HepG2 (cell line): ENCODE results near the gene ST6GALNAC2. TPM values are rescaled to one million over a fixed set of nuclear protein-coding genes. Genes with fewer than 3 reads are reported as not detected.
A peak's percentile ranks its signal among the peaks of the same experiment; 100 is the strongest.

Experiments
- CREB1 ChIP-seq, 2 experiments: fragments of 450-650 bp in 1 of 2; IDR thresholded peaks; 2 replicates each; pipeline ENCODE4 v1.6.1; 2016 to 2017; ENCODE audit warnings: control low read depth in 1 of 2, mild to moderate bottlenecking in 1 of 2, missing compliant biosample characterization in 1 of 2, missing genetic modification characterization in 1 of 2
- MZF1 ChIP-seq: sonication (generic); formaldehyde crosslinking; IDR thresholded peaks from 2 replicates; pipeline ENCODE4 v1.8.1; 2023; ENCODE audit warnings: mild to moderate bottlenecking, missing genetic modification reagents, borderline replicate concordance
- NCOA2 ChIP-seq: sonication (generic); formaldehyde crosslinking; IDR thresholded peaks from 2 replicates; pipeline ENCODE4 v1.8.0; 2022; ENCODE audit warnings: inconsistent platforms
- TCF12 ChIP-seq, 2 experiments: fragments of 450-650 bp in 1 of 2; sonication (generic) in 1 of 2; formaldehyde crosslinking in 1 of 2; IDR thresholded peaks; 2 replicates each; pipeline versions ENCODE4 v1.6.1 to v1.8.0; 2017 to 2022; ENCODE audit warnings: antibody characterized with exemption in 1 of 2, mild to moderate bottlenecking in 1 of 2, missing genetic modification reagents in 1 of 2, moderate library complexity in 1 of 2
- TFE3 ChIP-seq: IDR thresholded peaks from 2 replicates; pipeline ENCODE4 v1.6.1; 2016
- ZBTB37 ChIP-seq: sonication (generic); formaldehyde crosslinking; IDR thresholded peaks from 2 replicates; pipeline ENCODE4 v1.4.0; 2020; ENCODE audit warnings: mild to moderate bottlenecking, missing genetic modification reagents
- ZFP37 ChIP-seq: sonication (generic); formaldehyde crosslinking; IDR thresholded peaks from 2 replicates; pipeline ENCODE4 v1.4.0; 2020; ENCODE audit warnings: missing genetic modification reagents, borderline replicate concordance
- ZGPAT ChIP-seq: IDR thresholded peaks from 2 replicates; pipeline ENCODE4 v1.6.1; 2016; ENCODE audit warnings: mild to moderate bottlenecking
- ZNF331 ChIP-seq: sonication (generic); formaldehyde crosslinking; IDR thresholded peaks from 2 replicates; pipeline ENCODE4 v1.4.0; 2020; ENCODE audit warnings: missing genetic modification reagents
- ZNF407 ChIP-seq: sonication (generic); formaldehyde crosslinking; IDR thresholded peaks from one replicate; pipeline ENCODE4 v1.5.1; 2020; ENCODE audit warnings: mild to moderate bottlenecking, missing genetic modification reagents; ENCODE audit errors: not compliant biosample characterization
- ZNF446 ChIP-seq: sonication (generic); formaldehyde crosslinking; IDR thresholded peaks from 2 replicates; pipeline ENCODE4 v1.5.0; 2020; ENCODE audit warnings: mild to moderate bottlenecking, missing genetic modification reagents
- ZNF580 ChIP-seq: IDR thresholded peaks from 2 replicates; pipeline ENCODE4 v1.6.1; 2016; ENCODE audit warnings: low read depth, borderline replicate concordance
- ZNF674 ChIP-seq: sonication (generic); formaldehyde crosslinking; IDR thresholded peaks from 2 replicates; pipeline ENCODE4 v1.5.0; 2020; ENCODE audit warnings: low read depth, mild to moderate bottlenecking, missing genetic modification reagents
- ZNF777 ChIP-seq: sonication (generic); formaldehyde crosslinking; IDR thresholded peaks from 2 replicates; pipeline ENCODE4 v1.4.0; 2020; ENCODE audit warnings: missing genetic modification reagents
- polyA plus RNA-seq, 8 experiments: library from polyadenylated mRNA; depleted of rRNA in 3 of 8; stranded (reverse) in 7 of 8; unstranded in 1 of 8; fragments of >200 nt; fragmentation: Illumina TruSeq in 4 of 8; extraction: Trizol in 4 of 8; gene quantifications; 2 replicates each; pipeline versions ENCODE4 v1.2.1 to v1.2.3, GENCODE V29; 2011 to 2016; ENCODE audit warnings: low read depth in 4 of 8, missing spikeins in 1 of 8, mixed read lengths in 1 of 8; ENCODE audit not compliant: insufficient read depth in 1 of 8
- total RNA-seq, 5 experiments: library from RNA; depleted of rRNA; stranded (reverse); fragments of >200 nt; fragmentation: Illumina TruSeq; extraction: Trizol; gene quantifications; 2 replicates each; pipeline ENCODE4 v1.2.3, GENCODE V29; 2016; ENCODE audit warnings: low read depth in 1 of 5

ST6GALNAC2 gene
- total and polyA plus RNA-seq, 2 of the 13 experiments (the other 11 are each of a cell fraction or from before 2014, with no cell fraction given): 0.12 to 0.49 TPM

- no peak for TF ChIP-seq ZNF407 (CRISPR knock-in tag)
- peak; percentile 7; the same call in 1 of the 2 replicates for TF ChIP-seq ZBTB37 (CRISPR knock-in tag)
- peak; percentile 50; the same call in 1 of the 2 replicates for TF ChIP-seq TFE3 (CRISPR knock-in tag)
- TF ChIP-seq NCOA2 (CRISPR knock-in tag): no peak; the same call in 1 of the 2 replicates
- no peak for TF ChIP-seq ZNF674
- no peak for TF ChIP-seq CREB1 (IDR thresholded peaks at IDR 0.05)
- TF ChIP-seq CREB1 (CRISPR knock-in tag; IDR thresholded peaks at IDR 0.05): no peak
- TF ChIP-seq ZGPAT (CRISPR knock-in tag): peak; percentile 62
- TF ChIP-seq ZNF331: peak; percentile 60; the same call in 1 of the 2 replicates
- TF ChIP-seq TCF12 (IDR thresholded peaks at IDR 0.05): no peak
- TF ChIP-seq TCF12 (CRISPR knock-in tag; IDR thresholded peaks at IDR 0.05): no peak
- no peak; the same call in 1 of the 2 replicates for TF ChIP-seq ZFP37 (CRISPR knock-in tag)
- TF ChIP-seq ZNF446 (CRISPR knock-in tag): 0 out of 2 replicates have a peak, but pooled peaks have one; percentile 48
- 0 out of 2 replicates have a peak, but pooled peaks have one; percentile 68 for TF ChIP-seq MZF1 (CRISPR knock-in tag)
- TF ChIP-seq ZNF580 (CRISPR knock-in tag): 0 out of 2 replicates have a peak, but pooled peaks have one; percentile 33
- TF ChIP-seq ZNF777 (CRISPR knock-in tag): no peak
These were observed 60.8 kb downstream of the ST6GALNAC2 start (continued) for GRCh38 chr17:76524598-76525512.
